Right cardiac atrium (tissue), 5 donors: ENCODE results near the gene DGKD. TPM values are rescaled to one million over a fixed set of nuclear protein-coding genes. Genes with fewer than 3 reads are reported as not detected.

Experiments used
- ATAC-seq, 2 donors: fragments of 200-7000 bp; cut with Tn5 transposase; one replicate each; pipeline versions ENCODE4 v1.8.0 to v1.9.1; 2020; ENCODE audit warnings: moderate library complexity in 2 of 2, mild to moderate bottlenecking in 1 of 2
- DNase-seq, 3 donors: peaks; one replicate each; pipeline ENCODE4 v3.0.0-alpha.2; 2020
- H3K27ac ChIP-seq: one replicate; pipeline ENCODE4 v1.5.1; 2013; ENCODE audit warnings: mild to moderate bottlenecking, low read length, control low read depth, moderate library complexity
- H3K27me3 ChIP-seq: one replicate; pipeline ENCODE4 v1.6.1; 2013; ENCODE audit not compliant: control insufficient read depth, insufficient read depth
- H3K4me1 ChIP-seq: one replicate; pipeline ENCODE4 v1.6.1; 2013; ENCODE audit warnings: low read length; ENCODE audit not compliant: control insufficient read depth, insufficient read depth
- H3K4me3 ChIP-seq: one replicate; pipeline ENCODE4 v1.5.1; 2013; ENCODE audit warnings: low read length, control low read depth
- H3K9me3 ChIP-seq: one replicate; pipeline ENCODE4 v1.6.1; 2013; ENCODE audit warnings: low read length; ENCODE audit not compliant: control insufficient read depth
- WGBS: extraction: QIAGEN DNeasy Blood & Tissue Kit; methylation state at CpG from one replicate; pipeline ENCODE4 v1.1.7; 2013; 5-methylcytosine and 5-hydroxymethylcytosine counted together
- intact Hi-C, 4 donors: fragments of 100-400 bp; cut with DNase I; formaldehyde crosslinking; loops; one replicate each; pipeline versions ENCODE4 v1.11.0 to v1.14.0; 2022 to 2023
- polyA plus RNA-seq: library from polyadenylated mRNA; stranded (reverse); fragments of 200-250 nt; gene quantifications from one replicate; pipeline ENCODE4 v1.2.3, GENCODE V29; 2013
- total RNA-seq, 4 donors: library from RNA; stranded (reverse); fragmentation: NEBNext Ultra II Directional; extraction: Animal tissue kit (Norgen Biotek cat#: 25700); gene quantifications; one replicate each; pipeline ENCODE4 v1.2.1, GENCODE V29; 2021
- donor health status: healthy with polysubstance abuse.
- donor health status: DM: no; HTN: yes; CAD: no.
- donor health status: DM: no; HTN: no; CAD: no.
- donor health status: DM: no; HTN: yes; CAD: no; lungs with severe emphysema.
- donor health status: DM: yes; HTN: yes; CAD: no.

Gene DGKD
- total and polyA plus RNA-seq, 5 donors: 17.9 to 44.9 (median 34.5) TPM

- intact Hi-C loops: no loop called here
- ATAC-seq (no peak), DNase-seq (no peak)
- WGBS: 77% methylated on average over 10 of the region's 10 CpGs
- Histone ChIP-seq H3K9me3 (no peaks in the 10 kb centered on the region), H3K27ac (no peak overlapping the region), H3K4me3 (no peak overlapping the region), H3K27me3 (no peaks in the 10 kb centered on the region), H3K4me1 (no peaks in the 10 kb centered on the region)
These were observed 21.4 kb downstream of the DGKD start for GRCh38 chr2:233375490-233376314.

GRCh38 chr2:233379034-233379433 is 24.7 kb downstream of the DGKD start:
- intact Hi-C loops: no loop called here
- WGBS: 90% methylated on average over 6 of the region's 6 CpGs
- Histone ChIP-seq H3K4me1 (no peaks in the 10 kb centered on the region), H3K9me3 (no peaks in the 10 kb centered on the region), H3K4me3 (no peak overlapping the region), H3K27ac (no peak overlapping the region), H3K27me3 (no peaks in the 10 kb centered on the region)
- no peak for ATAC-seq
- no peak for DNase-seq

- DNase-seq: no peak
- 55% methylated on average over 1 of the region's 1 CpG for WGBS
- Histone ChIP-seq H3K4me3 (no peak overlapping the region), H3K9me3 (no peaks in the 10 kb centered on the region), H3K27me3 (no peaks in the 10 kb centered on the region), H3K4me1 (peaks cover under 1% of the 10 kb centered on the region), H3K27ac (no peak overlapping the region)
- no peak for ATAC-seq
- intact Hi-C loops: no loop called here
These were observed 25.1 kb downstream of the DGKD start for GRCh38 chr2:233379441-233379840.

GRCh38 chr2:233380132-233380895 is 26.0 kb downstream of the DGKD start:
- intact Hi-C loops: no loop called here
- no peak for DNase-seq
- no peaks in the 10 kb centered on the region for H3K9me3 ChIP-seq
- no peak for ATAC-seq
- H3K4me3 ChIP-seq: no peak overlapping the region
- 83% methylated on average over 13 of the region's 13 CpGs for WGBS
- H3K27ac ChIP-seq: no peak overlapping the region
- H3K4me1 ChIP-seq: peaks cover 9% of the 10 kb centered on the region
- no peaks in the 10 kb centered on the region for H3K27me3 ChIP-seq

- Histone ChIP-seq H3K27ac (no peak overlapping the region), H3K27me3 (no peaks in the 10 kb centered on the region), H3K9me3 (no peaks in the 10 kb centered on the region), H3K4me3 (no peak overlapping the region), H3K4me1 (peaks cover 10% of the 10 kb centered on the region)
- DNase-seq: no peak
- WGBS: 93% methylated on average over 11 of the region's 11 CpGs
- intact Hi-C loops: no loop called here
- ATAC-seq: no peak
These were observed 26.8 kb downstream of the DGKD start for GRCh38 chr2:233380995-233381637.

- no peak for ATAC-seq
- intact Hi-C loops: no loop called here
- WGBS: 93% methylated on average over 4 of the region's 4 CpGs
- H3K27me3 ChIP-seq: no peaks in the 10 kb centered on the region
- no peak for DNase-seq
- H3K4me3 ChIP-seq: no peak overlapping the region
- H3K9me3 ChIP-seq: no peaks in the 10 kb centered on the region
- H3K4me1 ChIP-seq: peaks cover 14% of the 10 kb centered on the region
- no peak overlapping the region for H3K27ac ChIP-seq
These were observed 27.3 kb downstream of the DGKD start for GRCh38 chr2:233381638-233381995.

- no peak overlapping the region for H3K27ac ChIP-seq
- 86% methylated on average over 10 of the region's 10 CpGs for WGBS
- no peak overlapping the region for H3K4me3 ChIP-seq
- H3K4me1 ChIP-seq: peaks cover 24% of the 10 kb centered on the region
- no peaks in the 10 kb centered on the region for H3K27me3 ChIP-seq
- ATAC-seq (no peak), DNase-seq (no peak)
- intact Hi-C loops: no loop called here
- H3K9me3 ChIP-seq: no peaks in the 10 kb centered on the region
These were observed 29.7 kb downstream of the DGKD start for GRCh38 chr2:233384015-233384414.

- intact Hi-C loops: no loop called here
- H3K27ac ChIP-seq: peak overlapping the region; percentile 16
These were observed 30.7 kb downstream of the DGKD start for GRCh38 chr2:233384811-233385488.

GRCh38 chr2:233385489-233386044 is 31.3 kb downstream of the DGKD start:
- 59% methylated on average over 14 of the region's 14 CpGs for WGBS
- peaks cover 24% of the 10 kb centered on the region for H3K4me1 ChIP-seq
- DNase-seq (no peak), ATAC-seq (no peak)
- H3K4me3 ChIP-seq: no peak overlapping the region
- no peak overlapping the region for H3K27ac ChIP-seq
- no peaks in the 10 kb centered on the region for H3K27me3 ChIP-seq
- intact Hi-C loops: no loop called here
- no peaks in the 10 kb centered on the region for H3K9me3 ChIP-seq

More at GRCh38 chr2:233384811-233385488, 30.7 kb downstream of the DGKD start:
- DNase-seq (peak in 1 of 3 donors; percentile 54), ATAC-seq (no peak)
- Histone ChIP-seq H3K4me1 (peaks cover 24% of the 10 kb centered on the region), H3K4me3 (no peak overlapping the region), H3K27me3 (no peaks in the 10 kb centered on the region), H3K9me3 (no peaks in the 10 kb centered on the region)
- 79% methylated on average over 12 of the region's 12 CpGs for WGBS

GRCh38 chr2:233386382-233387041 is 32.2 kb downstream of the DGKD start:
- H3K9me3 ChIP-seq: no peaks in the 10 kb centered on the region
- intact Hi-C loops: no loop called here
- DNase-seq (peak; percentile 41 to 78 (median 72)), ATAC-seq (peak; percentile 52 to 63)
- peaks cover 24% of the 10 kb centered on the region for H3K4me1 ChIP-seq
- no peaks in the 10 kb centered on the region for H3K27me3 ChIP-seq
- no peak overlapping the region for H3K4me3 ChIP-seq
- WGBS: 44% methylated on average over 13 of the region's 13 CpGs
- peak overlapping the region; percentile 58 for H3K27ac ChIP-seq
